SHP77 (cell line): Measurements from ENCODE around the gene AP1B1.

Experiments used
- DNase-seq, 2 experiments: peaks; one replicate each; lab custom pipeline; 2025; lab: John Stamatoyannopoulos, UW

AP1B1 gene

GRCh38 chr22:29299136-29299900 is 89.1 kb downstream of the AP1B1 start:
- no peak for DNase-seq

GRCh38 chr22:29298641-29299040 is 89.7 kb downstream of the AP1B1 start:
- no peak for DNase-seq

- DNase-seq: no peak
These were observed 96.0 kb downstream of the AP1B1 start for GRCh38 chr22:29292379-29292778.

- no peak for DNase-seq
These were observed 97.2 kb downstream of the AP1B1 start for GRCh38 chr22:29291215-29291614.

- DNase-seq: no peak
These were observed 98.3 kb downstream of the AP1B1 start for GRCh38 chr22:29290061-29290460.

- DNase-seq: no peak
These were observed 99.5 kb downstream of the AP1B1 start for GRCh38 chr22:29288837-29289236.

GRCh38 chr22:29284196-29284595 is 104.2 kb downstream of the AP1B1 start:
- DNase-seq: no peak

- DNase-seq: no peak
These were observed 110.4 kb downstream of the AP1B1 start for GRCh38 chr22:29277927-29278326.
